A549 (cell line): ENCODE results near the gene CFAP68. TPM values are rescaled to one million over a fixed set of nuclear protein-coding genes. Genes with fewer than 3 reads are reported as not detected.
A peak's percentile ranks its signal among the peaks of the same experiment; 100 is the strongest.
"Not testable (repeated sequence)": the region's sequence is repeated elsewhere in the genome, so short reads cannot be mapped to it uniquely, and the experiment has no call there.

ENCODE experiments used
- ATAC-seq, 2 experiments: fragments of 200-7000 bp in 1 of 2; fragments of >200 bp in 1 of 2; cut with Nextera tagmentation in 1 of 2; cut with Tn5 transposase in 1 of 2; 3 replicates each; pipeline versions ENCODE4 v1.8.0 to v1.9.1; 2018 to 2020; ENCODE audit warnings: mild to moderate bottlenecking in 1 of 2, moderate library complexity in 1 of 2
- CTCF ChIA-PET: fragments of 300-600 bp; sonication (Branson Sonifier 250); formaldehyde crosslinking; extraction: SDS; loops from one replicate; lab custom pipeline; 2021; ENCODE audit warnings: antibody characterized with exemption, inconsistent platforms; lab: Yijun Ruan, JAX
- POLR2A ChIA-PET: fragments of 350-600 bp; formaldehyde crosslinking; extraction: SDS; loops from one replicate; lab custom pipeline; 2021; ENCODE audit warnings: antibody characterized with exemption, inconsistent platforms; lab: Yijun Ruan, JAX
- DNase-seq, 2 experiments: peaks; one replicate each; pipeline versions ENCODE4 v3.0.0 to v3.0.0-alpha.2; 2011 to 2016; ENCODE audit warnings: low read depth in 1 of 2, low spot score in 1 of 2
- FAIRE-seq: peaks from 2 replicates; lab custom pipeline; 2011; peaks lifted over from hg19 to GRCh38; lab: Jason Lieb, UNC
- H3K27ac ChIP-seq, 2 experiments: fragments of >200 bp; sonication (Bioruptor Twin); formaldehyde crosslinking; 3 replicates each; pipeline ENCODE4 v1.5.1; 2016 to 2017
- H3K4me1 ChIP-seq: fragments of >200 bp; sonication (Bioruptor Twin); formaldehyde crosslinking; 3 replicates; pipeline ENCODE4 v1.6.1; 2016
- H3K4me2 ChIP-seq: fragments of >200 bp; sonication (Bioruptor Twin); formaldehyde crosslinking; 3 replicates; pipeline ENCODE4 v1.6.1; 2016
- H3K4me3 ChIP-seq: fragments of >200 bp; sonication (Bioruptor Twin); formaldehyde crosslinking; 3 replicates; pipeline ENCODE4 v1.5.1; 2016
- H3K9me3 ChIP-seq: fragments of >200 bp; sonication (Bioruptor Twin); formaldehyde crosslinking; 3 replicates; pipeline ENCODE4 v1.6.1; 2016
- EHF ChIP-seq: fragments of 250-450 bp; sonication (Bioruptor Pico); IDR thresholded peaks from 2 replicates; pipeline ENCODE4 v1.5.0; 2020; ENCODE audit warnings: mild to moderate bottlenecking
- GATA3 ChIP-seq: IDR thresholded peaks from 2 replicates; pipeline ENCODE4 v1.6.1; 2012; ENCODE audit warnings: borderline replicate concordance
- HOXB13 ChIP-seq: fragments of 250-450 bp; sonication (Bioruptor Pico); IDR thresholded peaks from 2 replicates; pipeline ENCODE4 v1.5.0; 2020; ENCODE audit warnings: low read depth, mild to moderate bottlenecking, moderate library complexity
- JUN ChIP-seq, 2 experiments: fragments of >200 bp; sonication (Bioruptor Twin); formaldehyde crosslinking; IDR thresholded peaks; 2 replicates in 1 of 2; 3 replicates in 1 of 2; pipeline ENCODE4 v1.6.1; 2016 to 2017
- JUNB ChIP-seq: fragments of >200 bp; sonication (Bioruptor Twin); formaldehyde crosslinking; IDR thresholded peaks from 2 replicates; pipeline ENCODE4 v1.6.1; 2016
- KDM1A ChIP-seq: fragments of 200-600 bp; sonication (generic); IDR thresholded peaks from 2 replicates; pipeline ENCODE4 v1.6.1; 2016; ENCODE audit warnings: low read depth, mild to moderate bottlenecking
- MAFK ChIP-seq: fragments of 450-650 bp; IDR thresholded peaks from 2 replicates; pipeline ENCODE4 v1.6.1; 2014; ENCODE audit not compliant: partially characterized antibody
- NR3C1 ChIP-seq: fragments of >200 bp; sonication (Bioruptor Twin); formaldehyde crosslinking; IDR thresholded peaks from 3 replicates; pipeline ENCODE4 v1.6.1; 2017
- POLR2A ChIP-seq: IDR thresholded peaks from 2 replicates; pipeline ENCODE4 v1.6.1; 2012; ENCODE audit warnings: mild to moderate bottlenecking, low read length
- SMC3 ChIP-seq: fragments of >200 bp; sonication (Bioruptor Twin); formaldehyde crosslinking; IDR thresholded peaks from 3 replicates; pipeline ENCODE4 v1.6.1; 2018; ENCODE audit warnings: inconsistent platforms
- ZC3H11A ChIP-seq: fragments of 450-650 bp; IDR thresholded peaks from 2 replicates; pipeline ENCODE4 v1.6.1; 2014; ENCODE audit warnings: antibody characterized with exemption, mild to moderate bottlenecking
- ZNF302 ChIP-seq: fragments of 250-450 bp; sonication (Bioruptor Pico); IDR thresholded peaks from 2 replicates; pipeline ENCODE4 v1.9.0; 2021; ENCODE audit warnings: inconsistent platforms, mild to moderate bottlenecking, moderate library complexity
- WGBS: methylation state at CpG from one replicate; pipeline ENCODE4 v1.1.6; 2017; ENCODE audit errors: missing lambda C conversion rate; 5-methylcytosine and 5-hydroxymethylcytosine counted together
- polyA plus RNA-seq, 4 experiments: library from polyadenylated mRNA; depleted of rRNA in 3 of 4; stranded (reverse); fragments of >200 nt; fragmentation: RNase III in 1 of 4; extraction: RNeasy Plus Mini Kit Qiagen cat#74134 plus additional on column Dnase treatment in 1 of 4; gene quantifications; 2 replicates in 3 of 4; 3 replicates in 1 of 4; pipeline ENCODE4 v1.2.3, GENCODE V29; 2011 to 2017
- TF ChIP-seq, protein P1 (sequence below): fragments of >200 bp; sonication (Bioruptor Twin); formaldehyde crosslinking; IDR thresholded peaks from 3 replicates; pipeline ENCODE4 v1.6.1; 2016
- TF ChIP-seq, protein P2 (sequence below): fragments of >200 bp; sonication (Bioruptor Twin); formaldehyde crosslinking; IDR thresholded peaks from 3 replicates; pipeline ENCODE4 v1.5.1; 2016
- TF ChIP-seq, protein P3 (sequence below): IDR thresholded peaks from 2 replicates; pipeline ENCODE4 v1.6.1; 2012
- TF ChIP-seq, protein P4 (sequence below): fragments of >200 bp; sonication (Bioruptor Twin); formaldehyde crosslinking; IDR thresholded peaks from 2 replicates; pipeline ENCODE4 v1.6.1; 2016
- TF ChIP-seq, protein P5 (sequence below): IDR thresholded peaks from 2 replicates; pipeline ENCODE4 v1.6.1; 2012; ENCODE audit warnings: low read depth, borderline replicate concordance
- TF ChIP-seq, protein P6 (sequence below): fragments of 450-650 bp; IDR thresholded peaks from 2 replicates; pipeline ENCODE4 v1.6.1; 2014; ENCODE audit warnings: antibody characterized with exemption

CFAP68 gene
- polyA plus RNA-seq, 2 of the 4 experiments (the other 2 are of a cell fraction): 36.3 to 59.7 TPM

DNA sequence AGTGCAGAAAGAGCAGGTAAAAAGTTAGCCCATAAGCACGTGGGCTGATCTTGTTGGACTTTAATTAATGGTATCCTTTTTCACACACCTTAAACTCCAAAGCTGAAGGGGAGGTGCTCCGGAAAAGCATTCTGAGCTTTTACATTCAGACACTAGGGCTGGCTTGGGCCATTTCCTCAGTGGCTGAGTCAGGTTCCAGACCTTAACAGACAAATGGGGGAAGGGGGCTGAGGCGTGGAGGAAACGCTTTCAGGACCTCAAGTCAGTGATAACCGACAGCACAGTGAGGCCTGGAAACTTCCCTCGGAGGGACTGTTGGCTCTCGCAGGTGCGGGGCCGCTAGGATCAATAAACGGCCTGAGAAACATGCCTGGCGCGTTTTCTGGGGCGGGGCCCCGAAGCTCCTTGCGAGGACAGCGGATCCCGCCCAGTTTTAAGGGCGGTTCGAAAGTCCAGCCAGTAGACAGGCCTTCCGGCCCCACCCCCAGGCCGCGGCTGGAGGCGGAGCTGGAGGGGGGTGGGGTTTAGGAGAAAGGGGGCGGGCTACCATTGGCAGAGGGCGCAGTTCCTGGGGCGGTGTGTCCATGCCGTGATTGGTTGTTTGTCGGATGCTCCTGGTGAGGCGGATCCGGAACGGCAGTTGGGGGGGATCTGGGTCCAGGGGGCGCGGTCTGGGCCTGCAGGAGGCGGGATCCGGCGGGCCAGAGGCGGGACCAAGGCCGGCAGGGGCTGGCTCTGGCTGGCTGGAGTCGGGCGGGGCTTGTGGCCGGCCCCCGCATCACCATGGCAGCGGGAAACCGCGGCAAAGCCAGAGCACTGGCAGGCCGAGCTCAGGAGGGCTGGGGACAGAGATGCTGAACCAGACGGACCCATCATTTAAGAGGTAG lies 47.4 kb downstream of the CFAP68 start:
- WGBS: 7% methylated on average over 11 of the region's 47 CpGs
- DNase-seq (peak; percentile 85 to 93), FAIRE-seq (no peak), ATAC-seq (peak; percentile 91 to 93)
- Histone ChIP-seq H3K4me1 (peaks cover 44% of the 10 kb centered on the region), H3K27ac (peak overlapping the region; percentile 73 to 92), H3K4me2 (peak overlapping the region; percentile 63), H3K9me3 (no peaks in the 10 kb centered on the region), H3K4me3 (peak overlapping the region; percentile 38)
- TF ChIP-seq JUN (IDR thresholded peaks at IDR 0.05): no peak; a peak in 1 of 5 replicates
- no peak for TF ChIP-seq KDM1A
- TF ChIP-seq, protein P1, sequence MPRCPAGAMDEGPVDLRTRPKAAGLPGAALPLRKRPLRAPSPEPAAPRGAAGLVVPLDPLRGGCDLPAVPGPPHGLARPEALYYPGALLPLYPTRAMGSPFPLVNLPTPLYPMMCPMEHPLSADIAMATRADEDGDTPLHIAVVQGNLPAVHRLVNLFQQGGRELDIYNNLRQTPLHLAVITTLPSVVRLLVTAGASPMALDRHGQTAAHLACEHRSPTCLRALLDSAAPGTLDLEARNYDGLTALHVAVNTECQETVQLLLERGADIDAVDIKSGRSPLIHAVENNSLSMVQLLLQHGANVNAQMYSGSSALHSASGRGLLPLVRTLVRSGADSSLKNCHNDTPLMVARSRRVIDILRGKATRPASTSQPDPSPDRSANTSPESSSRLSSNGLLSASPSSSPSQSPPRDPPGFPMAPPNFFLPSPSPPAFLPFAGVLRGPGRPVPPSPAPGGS: peak; percentile 44; the same call in 1 of the 3 replicates
- 0 out of 2 replicates have a peak, but pooled peaks have one; percentile 34 for TF ChIP-seq HOXB13 (CRISPR knock-in tag)
- TF ChIP-seq, protein P2, sequence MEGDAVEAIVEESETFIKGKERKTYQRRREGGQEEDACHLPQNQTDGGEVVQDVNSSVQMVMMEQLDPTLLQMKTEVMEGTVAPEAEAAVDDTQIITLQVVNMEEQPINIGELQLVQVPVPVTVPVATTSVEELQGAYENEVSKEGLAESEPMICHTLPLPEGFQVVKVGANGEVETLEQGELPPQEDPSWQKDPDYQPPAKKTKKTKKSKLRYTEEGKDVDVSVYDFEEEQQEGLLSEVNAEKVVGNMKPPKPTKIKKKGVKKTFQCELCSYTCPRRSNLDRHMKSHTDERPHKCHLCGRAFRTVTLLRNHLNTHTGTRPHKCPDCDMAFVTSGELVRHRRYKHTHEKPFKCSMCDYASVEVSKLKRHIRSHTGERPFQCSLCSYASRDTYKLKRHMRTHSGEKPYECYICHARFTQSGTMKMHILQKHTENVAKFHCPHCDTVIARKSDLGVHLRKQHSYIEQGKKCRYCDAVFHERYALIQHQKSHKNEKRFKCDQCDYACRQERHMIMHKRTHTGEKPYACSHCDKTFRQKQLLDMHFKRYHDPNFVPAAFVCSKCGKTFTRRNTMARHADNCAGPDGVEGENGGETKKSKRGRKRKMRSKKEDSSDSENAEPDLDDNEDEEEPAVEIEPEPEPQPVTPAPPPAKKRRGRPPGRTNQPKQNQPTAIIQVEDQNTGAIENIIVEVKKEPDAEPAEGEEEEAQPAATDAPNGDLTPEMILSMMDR: no peak
- TF ChIP-seq EHF (CRISPR knock-in tag): peak; percentile 60; the same call in 1 of the 2 replicates
- TF ChIP-seq POLR2A: peak; percentile 63
- no peak for TF ChIP-seq ZC3H11A
- TF ChIP-seq, protein P3, sequence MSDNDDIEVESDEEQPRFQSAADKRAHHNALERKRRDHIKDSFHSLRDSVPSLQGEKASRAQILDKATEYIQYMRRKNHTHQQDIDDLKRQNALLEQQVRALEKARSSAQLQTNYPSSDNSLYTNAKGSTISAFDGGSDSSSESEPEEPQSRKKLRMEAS: peak; percentile 56; the same call in 1 of the 2 replicates
- TF ChIP-seq MAFK: no peak
- TF ChIP-seq, protein P4, sequence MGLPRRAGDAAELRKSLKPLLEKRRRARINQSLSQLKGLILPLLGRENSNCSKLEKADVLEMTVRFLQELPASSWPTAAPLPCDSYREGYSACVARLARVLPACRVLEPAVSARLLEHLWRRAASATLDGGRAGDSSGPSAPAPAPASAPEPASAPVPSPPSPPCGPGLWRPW: no peak
- no peak for TF ChIP-seq ZNF302 (CRISPR knock-in tag)
- no peak for TF ChIP-seq GATA3
- TF ChIP-seq, protein P5, sequence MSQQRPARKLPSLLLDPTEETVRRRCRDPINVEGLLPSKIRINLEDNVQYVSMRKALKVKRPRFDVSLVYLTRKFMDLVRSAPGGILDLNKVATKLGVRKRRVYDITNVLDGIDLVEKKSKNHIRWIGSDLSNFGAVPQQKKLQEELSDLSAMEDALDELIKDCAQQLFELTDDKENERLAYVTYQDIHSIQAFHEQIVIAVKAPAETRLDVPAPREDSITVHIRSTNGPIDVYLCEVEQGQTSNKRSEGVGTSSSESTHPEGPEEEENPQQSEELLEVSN: peak; percentile 15; the same call in 1 of the 2 replicates
- TF ChIP-seq, protein P6, sequence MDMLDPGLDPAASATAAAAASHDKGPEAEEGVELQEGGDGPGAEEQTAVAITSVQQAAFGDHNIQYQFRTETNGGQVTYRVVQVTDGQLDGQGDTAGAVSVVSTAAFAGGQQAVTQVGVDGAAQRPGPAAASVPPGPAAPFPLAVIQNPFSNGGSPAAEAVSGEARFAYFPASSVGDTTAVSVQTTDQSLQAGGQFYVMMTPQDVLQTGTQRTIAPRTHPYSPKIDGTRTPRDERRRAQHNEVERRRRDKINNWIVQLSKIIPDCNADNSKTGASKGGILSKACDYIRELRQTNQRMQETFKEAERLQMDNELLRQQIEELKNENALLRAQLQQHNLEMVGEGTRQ: no peak
- POLR2A ChIA-PET: interaction anchor here (0.5 to 1.7 kb wide), 19 partner anchors 9 to 160 kb away, joined by 3 to 17 read pairs (median 4); partner anchors contain the start of genes ALG9, CFAP68, CRYAB and DIXDC1
- CTCF ChIA-PET: interaction anchor here (0.5 to 12.2 kb wide), 6 partner anchors 9 to 68 kb away, joined by 3 to 172 read pairs (median 4); no protein-coding TSS in a partner anchor

DNA sequence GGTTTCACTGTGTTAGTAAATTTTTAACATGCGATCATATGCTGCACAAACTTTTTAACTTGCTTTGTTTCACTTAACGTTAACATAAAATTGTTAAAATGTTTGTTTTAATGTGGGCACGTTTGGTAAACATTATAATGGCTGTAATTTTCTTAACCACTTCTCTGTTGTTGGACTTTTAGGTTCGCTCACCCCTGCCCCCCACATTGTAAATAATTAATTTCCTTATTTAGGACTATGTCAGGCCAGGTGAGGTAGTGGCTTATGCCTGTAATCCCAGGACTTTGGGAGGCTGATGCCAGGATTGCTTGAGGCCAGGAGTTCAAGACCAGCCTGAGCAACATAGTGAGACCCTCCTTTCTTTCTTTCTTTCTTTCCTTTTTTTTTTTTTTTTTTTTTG lies 51.1 kb downstream of the CFAP68 start:
- DNase-seq: no peak
- CTCF ChIA-PET: interaction anchor here (1.7 to 12.2 kb wide), 3 partner anchors 27 to 51 kb away, joined by 6 to 172 read pairs (median 6); no protein-coding TSS in a partner anchor
- Histone ChIP-seq H3K4me3 (no peak overlapping the region), H3K4me1 (peaks cover 34% of the 10 kb centered on the region)
- 32% methylated on average over 4 of the region's 4 CpGs for WGBS
- POLR2A ChIA-PET: no interaction called here
- TF ChIP-seq KDM1A: no peak
- TF ChIP-seq, all 56 proteins: peak for 0
- FAIRE-seq (no peak), ATAC-seq (no peak)
- H3K4me2 ChIP-seq: no peak overlapping the region
- no peak overlapping the region for H3K27ac ChIP-seq
- H3K9me3 ChIP-seq: no peaks in the 10 kb centered on the region

DNA sequence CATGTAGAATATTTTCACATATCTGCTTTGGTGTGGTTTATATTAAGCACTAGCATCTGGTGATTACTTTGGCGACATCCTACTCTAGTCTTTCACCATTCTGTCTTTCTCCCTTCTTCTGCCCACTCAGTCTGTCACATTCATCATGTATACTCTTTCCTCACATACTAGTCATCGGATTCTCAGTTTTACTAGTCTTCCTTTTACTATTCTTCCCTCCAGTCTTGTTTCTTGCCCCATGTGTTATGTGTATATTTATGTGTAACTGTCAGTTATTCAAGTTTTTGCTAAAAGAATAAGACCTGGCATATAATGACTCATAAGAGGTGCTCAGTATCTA lies 53.2 kb downstream of the CFAP68 start:
- POLR2A ChIA-PET: no interaction called here
- no peak overlapping the region; a peak in 1 of 6 replicates for H3K27ac ChIP-seq
- CTCF ChIA-PET: interaction anchor here (0.9 to 12.2 kb wide), 5 partner anchors 11 to 64 kb away, joined by 4 to 172 read pairs (median 6); no protein-coding TSS in a partner anchor
- FAIRE-seq (no peak), ATAC-seq (no peak), DNase-seq (no peak)
- TF ChIP-seq SMC3 (no peak), ZC3H11A (no peak), JUNB (no peak), KDM1A (no peak), NR3C1 (no peak)
- TF ChIP-seq, protein P3: no peak
- 57% methylated on average over 2 of the region's 2 CpGs for WGBS
- no peak overlapping the region for H3K4me2 ChIP-seq
- H3K4me3 ChIP-seq: no peak overlapping the region
- H3K4me1 ChIP-seq: peaks cover 35% of the 10 kb centered on the region
- H3K9me3 ChIP-seq: no peaks in the 10 kb centered on the region

DNA sequence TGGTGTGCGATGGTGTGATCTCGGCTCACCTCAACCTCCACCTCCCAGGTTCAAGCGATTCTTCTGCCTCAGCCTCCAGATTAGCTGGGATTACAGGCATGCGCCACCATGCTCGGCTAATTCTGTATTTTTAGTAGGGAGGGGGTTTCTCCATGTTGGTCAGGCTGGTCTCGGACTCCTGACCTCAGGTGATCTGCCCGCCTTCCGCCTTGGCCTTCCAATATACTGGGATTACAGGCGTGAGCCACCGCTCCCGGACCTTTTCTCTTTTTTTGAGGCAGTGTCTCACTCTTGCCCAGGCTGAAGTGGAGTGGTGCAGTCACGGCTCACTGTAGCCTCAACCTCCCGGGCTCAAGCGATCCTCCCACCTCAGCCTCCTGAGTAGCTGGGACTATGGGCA lies 53.8 kb downstream of the CFAP68 start:
- POLR2A ChIA-PET, FAIRE-seq, H3K9me3 ChIP-seq, H3K4me2 ChIP-seq, ATAC-seq, DNase-seq, H3K4me3 ChIP-seq: not testable (repeated sequence)
- WGBS: 93% methylated on average over 14 of the region's 14 CpGs
- Histone ChIP-seq H3K4me1 (peaks cover 41% of the 10 kb centered on the region), H3K27ac (peak overlapping the region in 1 of 2 experiments; percentile 40; a peak in 2 of 6 replicates)
- CTCF ChIA-PET: interaction anchor here (1.1 to 12.2 kb wide), 5 partner anchors 11 to 48 kb away, joined by 3 to 172 read pairs (median 6); no protein-coding TSS in a partner anchor
